OCI-LY3 (cell line): Measurements from ENCODE around the gene SCN1A.

Experiments
- CTCF ChIP-seq: fragments of 200-600, 300-600 bp; sonication (generic); IDR thresholded peaks from 2 replicates; pipeline ENCODE4 v1.5.1; 2014; ENCODE audit warnings: antibody characterized with exemption, low read length, low read depth
- EZH2phosphoT487 ChIP-seq: fragments of 200-600 bp; shearing (Covaris generic); IDR thresholded peaks from 2 replicates; pipeline ENCODE4 v1.6.1; 2018; ENCODE audit warnings: antibody characterized with exemption, mixed run types, low read depth

- no peak for TF ChIP-seq CTCF
- TF ChIP-seq EZH2phosphoT487, result no peak
These were observed 58.8 kb downstream of the SCN1A start for GRCh38 chr2:166068981-166069380.
